SK-N-SH treated with all-trans-retinoic acid at 6 μM for 48 hours (cell line): ENCODE measurements around the gene PTCD3.

Experiments used
- ARNTL ChIP-seq: fragments of 450-650 bp; formaldehyde crosslinking; IDR thresholded peaks from 2 replicates; pipeline ENCODE4 v1.5.0; 2020; ENCODE audit warnings: low read depth, mild to moderate bottlenecking, moderate library complexity, borderline replicate concordance
- CSDC2 ChIP-seq: fragments of 250-450 bp; sonication (Bioruptor Pico); IDR thresholded peaks from 2 replicates; pipeline ENCODE4 v1.5.0; 2020; ENCODE audit warnings: mild to moderate bottlenecking, moderate library complexity
- PPARA ChIP-seq: fragments of 250-450 bp; sonication (Bioruptor Pico); IDR thresholded peaks from 2 replicates; pipeline ENCODE4 v1.5.0; 2020; ENCODE audit warnings: mild to moderate bottlenecking, borderline replicate concordance
- ZFP3 ChIP-seq: fragments of 250-450 bp; sonication (Bioruptor Pico); IDR thresholded peaks from 2 replicates; pipeline ENCODE4 v1.5.0; 2020; ENCODE audit warnings: mild to moderate bottlenecking, moderate library complexity
- ZFP30 ChIP-seq: fragments of 450-650 bp; formaldehyde crosslinking; IDR thresholded peaks from 2 replicates; pipeline ENCODE4 v1.5.0; 2022; ENCODE audit warnings: mild to moderate bottlenecking, moderate library complexity
- ZNF8 ChIP-seq: fragments of 450-650 bp; formaldehyde crosslinking; IDR thresholded peaks from 2 replicates; pipeline ENCODE4 v1.5.0; 2020; ENCODE audit warnings: mild to moderate bottlenecking, moderate library complexity
- TF ChIP-seq, protein P1 (sequence below): fragments of 250-450 bp; sonication (Bioruptor Pico); IDR thresholded peaks from 2 replicates; pipeline ENCODE4 v1.5.1; 2020; ENCODE audit warnings: low read depth, mild to moderate bottlenecking, moderate library complexity
- TF ChIP-seq, protein P2 (sequence below): fragments of 250-450 bp; sonication (Bioruptor Pico); IDR thresholded peaks from 2 replicates; pipeline ENCODE4 v1.5.1; 2021; ENCODE audit warnings: mild to moderate bottlenecking, moderate library complexity

DNA sequence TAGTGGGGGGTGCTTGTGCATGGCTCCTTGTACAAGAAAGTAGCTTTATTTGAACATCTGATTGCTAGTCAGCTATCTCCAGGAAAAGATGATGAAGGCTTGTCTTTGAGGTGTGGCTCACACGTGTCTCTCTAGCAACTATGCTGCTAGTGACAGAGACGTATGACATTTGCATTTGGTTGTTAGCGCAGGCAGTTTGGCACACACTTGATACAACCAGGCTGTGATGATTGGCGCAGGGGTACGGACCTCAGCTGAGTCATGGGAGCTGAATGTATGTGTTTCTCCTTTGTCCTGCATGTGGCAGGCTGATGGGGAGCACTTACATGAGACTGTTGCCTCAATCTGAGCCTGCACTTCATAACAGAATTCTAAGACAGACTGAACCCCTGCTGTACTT, 29.6 kb downstream of the PTCD3 start:
- TF ChIP-seq CSDC2 (CRISPR knock-in tag), result no peak
- TF ChIP-seq ARNTL (CRISPR knock-in tag), result no peak
- TF ChIP-seq, protein P1, sequence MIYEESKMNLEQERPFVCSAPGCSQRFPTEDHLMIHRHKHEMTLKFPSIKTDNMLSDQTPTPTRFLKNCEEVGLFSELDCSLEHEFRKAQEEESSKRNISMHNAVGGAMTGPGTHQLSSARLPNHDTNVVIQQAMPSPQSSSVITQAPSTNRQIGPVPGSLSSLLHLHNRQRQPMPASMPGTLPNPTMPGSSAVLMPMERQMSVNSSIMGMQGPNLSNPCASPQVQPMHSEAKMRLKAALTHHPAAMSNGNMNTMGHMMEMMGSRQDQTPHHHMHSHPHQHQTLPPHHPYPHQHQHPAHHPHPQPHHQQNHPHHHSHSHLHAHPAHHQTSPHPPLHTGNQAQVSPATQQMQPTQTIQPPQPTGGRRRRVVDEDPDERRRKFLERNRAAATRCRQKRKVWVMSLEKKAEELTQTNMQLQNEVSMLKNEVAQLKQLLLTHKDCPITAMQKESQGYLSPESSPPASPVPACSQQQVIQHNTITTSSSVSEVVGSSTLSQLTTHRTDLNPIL (CRISPR knock-in tag), result no peak
- TF ChIP-seq ZFP30 (CRISPR knock-in tag), result no peak
- TF ChIP-seq ZNF8 (CRISPR knock-in tag), result no peak
- TF ChIP-seq, protein P2, sequence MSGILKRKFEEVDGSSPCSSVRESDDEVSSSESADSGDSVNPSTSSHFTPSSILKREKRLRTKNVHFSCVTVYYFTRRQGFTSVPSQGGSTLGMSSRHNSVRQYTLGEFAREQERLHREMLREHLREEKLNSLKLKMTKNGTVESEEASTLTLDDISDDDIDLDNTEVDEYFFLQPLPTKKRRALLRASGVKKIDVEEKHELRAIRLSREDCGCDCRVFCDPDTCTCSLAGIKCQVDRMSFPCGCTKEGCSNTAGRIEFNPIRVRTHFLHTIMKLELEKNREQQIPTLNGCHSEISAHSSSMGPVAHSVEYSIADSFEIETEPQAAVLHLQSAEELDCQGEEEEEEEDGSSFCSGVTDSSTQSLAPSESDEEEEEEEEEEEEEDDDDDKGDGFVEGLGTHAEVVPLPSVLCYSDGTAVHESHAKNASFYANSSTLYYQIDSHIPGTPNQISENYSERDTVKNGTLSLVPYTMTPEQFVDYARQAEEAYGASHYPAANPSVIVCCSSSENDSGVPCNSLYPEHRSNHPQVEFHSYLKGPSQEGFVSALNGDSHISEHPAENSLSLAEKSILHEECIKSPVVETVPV (CRISPR knock-in tag), result no peak
- TF ChIP-seq ZFP3, result no peak
- TF ChIP-seq PPARA (CRISPR knock-in tag), result no peak
